Measurements from ENCODE around the gene APAF1. TPM values are rescaled to one million over a fixed set of nuclear protein-coding genes. Genes with fewer than 3 reads are reported as not detected.

Gene APAF1
- total RNA-seq, 1 donor from 2014 or later = 49.2 TPM

GRCh38 chr12:98780261-98780660 is 135.2 kb downstream of the APAF1 start:
- Mint-ChIP-seq H3K9me3 (ENCODE audit: unreplicated experiment) (no peaks in the 10 kb centered on the region), H3K4me3 (ENCODE audit: unreplicated experiment) (no peak overlapping the region), H3K36me3 (ENCODE audit: low read depth, unreplicated experiment) (no peaks in the 10 kb centered on the region), H3K4me1 (ENCODE audit: low read depth, unreplicated experiment) (peaks cover 11% of the 10 kb centered on the region), H3K27me3 (ENCODE audit: low read depth, unreplicated experiment) (peaks cover 2% of the 10 kb centered on the region), H3K27ac (ENCODE audit: unreplicated experiment) (peak overlapping the region; percentile 22)
- Histone ChIP-seq H3K79me2 (ENCODE audit: insufficient read depth, low read length) (no peaks in the 10 kb centered on the region), H3K9me3 (ENCODE audit: insufficient read depth, low read depth, low read length) (no peaks in the 10 kb centered on the region), H3K4me2 (ENCODE audit: low read length) (no peak overlapping the region), H3K36me3 (ENCODE audit: insufficient read depth, low read length) (no peaks in the 10 kb centered on the region), H3K27me3 (ENCODE audit: insufficient read depth, low read length) (no peaks in the 10 kb centered on the region), H3K9ac (ENCODE audit: low read length) (no peak overlapping the region), H4K20me1 (ENCODE audit: insufficient read depth, low read length) (no peaks in the 10 kb centered on the region), H3K4me3 (ENCODE audit: insufficient read depth, low read depth, low read length) (no peak overlapping the region), H3K27ac (ENCODE audit: low read depth, low read length) (no peak overlapping the region), H3K4me1 (ENCODE audit: insufficient read depth, low read length) (no peaks in the 10 kb centered on the region), H2AFZ (ENCODE audit: low read depth, low read length) (no peak overlapping the region)
- TF ChIP-seq CTCF (IDR thresholded peaks at IDR 0.05; ENCODE audit: insufficient read depth, low read depth, low read length) (no peak), EZH2 (IDR thresholded peaks at IDR 0.05; ENCODE audit: insufficient read depth, low read length) (no peak)
- FAIRE-seq (no peak), DNase-seq (ENCODE audit: low read depth) (peak; percentile 41)

GRCh38 chr12:98783420-98783819 is 138.3 kb downstream of the APAF1 start:
- H3K36me3 Mint-ChIP-seq (ENCODE audit: low read depth, unreplicated experiment) = no peaks in the 10 kb centered on the region

More at GRCh38 chr12:98783420-98783819, 138.3 kb downstream of the APAF1 start:
- no peaks in the 10 kb centered on the region for H3K9me3 Mint-ChIP-seq (ENCODE audit: unreplicated experiment)
- Histone ChIP-seq H3K27ac (ENCODE audit: low read depth, low read length) (no peak overlapping the region), H3K4me3 (ENCODE audit: insufficient read depth, low read depth, low read length) (no peak overlapping the region), H3K9me3 (ENCODE audit: insufficient read depth, low read depth, low read length) (no peaks in the 10 kb centered on the region), H4K20me1 (ENCODE audit: insufficient read depth, low read length) (no peaks in the 10 kb centered on the region), H3K4me2 (ENCODE audit: low read length) (no peak overlapping the region), H2AFZ (ENCODE audit: low read depth, low read length) (no peak overlapping the region), H3K9ac (ENCODE audit: low read length) (no peak overlapping the region), H3K79me2 (ENCODE audit: insufficient read depth, low read length) (no peaks in the 10 kb centered on the region), H3K27me3 (ENCODE audit: insufficient read depth, low read length) (no peaks in the 10 kb centered on the region), H3K4me1 (ENCODE audit: insufficient read depth, low read length) (no peaks in the 10 kb centered on the region), H3K36me3 (ENCODE audit: insufficient read depth, low read length) (no peaks in the 10 kb centered on the region)
- no peak for TF ChIP-seq EZH2 (IDR thresholded peaks at IDR 0.05; ENCODE audit: insufficient read depth, low read length)
- no peak for TF ChIP-seq CTCF (IDR thresholded peaks at IDR 0.05; ENCODE audit: insufficient read depth, low read depth, low read length)
- peaks cover 11% of the 10 kb centered on the region for H3K4me1 Mint-ChIP-seq (ENCODE audit: low read depth, unreplicated experiment)
- no peak for DNase-seq (ENCODE audit: low read depth)
- peaks cover 2% of the 10 kb centered on the region for H3K27me3 Mint-ChIP-seq (ENCODE audit: low read depth, unreplicated experiment)
- no peak overlapping the region for H3K27ac Mint-ChIP-seq (ENCODE audit: unreplicated experiment)
- no peak overlapping the region for H3K4me3 Mint-ChIP-seq (ENCODE audit: unreplicated experiment)
- no peak for FAIRE-seq

Other genes starting within 250 kb of the APAF1 start
- 29.7 and 39.2 TPM in 2 replicates for gene TMPO, start 129.7 kb upstream of the APAF1 start, total RNA-seq
- gene SLC25A3, start 51.6 kb upstream of the APAF1 start, total RNA-seq = 653 and 660 TPM in 2 replicates
- 126 and 130 TPM in 2 replicates for gene IKBIP, start 502 bp upstream of the APAF1 start, total RNA-seq

Data from astrocyte (in vitro differentiated cells and primary cell).